Measurements from ENCODE around the gene WDPCP.
"Not testable (repeated sequence)": the region's sequence is repeated elsewhere in the genome, so short reads cannot be mapped to it uniquely, and the experiment has no call there.

Gene WDPCP

GRCh38 chr2:63192889-63193774 is 395.1 kb downstream of the WDPCP start:
- DNase-seq: no peak

- DNase-seq: no peak
Observed at GRCh38 chr2:63192169-63192888, 395.9 kb downstream of the WDPCP start.

- no peak for DNase-seq
Observed at GRCh38 chr2:63189026-63189425, 399.3 kb downstream of the WDPCP start.

GRCh38 chr2:63186331-63186730 is 401.9 kb downstream of the WDPCP start:
- no peak for DNase-seq

- no peak for DNase-seq
Observed at GRCh38 chr2:63163161-63163820, 425.0 kb downstream of the WDPCP start.

- no peak for DNase-seq
Observed at GRCh38 chr2:63159262-63159661, 429.0 kb downstream of the WDPCP start.

- DNase-seq: not testable (repeated sequence)
Observed at GRCh38 chr2:63136683-63137082, 451.6 kb downstream of the WDPCP start.

GRCh38 chr2:63132020-63132419 is 456.3 kb downstream of the WDPCP start:
- DNase-seq: no peak

- DNase-seq: no peak
Observed at GRCh38 chr2:63131196-63131595, 457.1 kb downstream of the WDPCP start.

GRCh38 chr2:63127594-63127993 is 460.7 kb downstream of the WDPCP start:
- DNase-seq: no peak

GRCh38 chr2:63124850-63125249 is 463.4 kb downstream of the WDPCP start:
- DNase-seq: no peak

GRCh38 chr2:63124218-63124617 is 464.1 kb downstream of the WDPCP start:
- DNase-seq: no peak

- DNase-seq: no peak
Observed at GRCh38 chr2:63122921-63123320, 465.4 kb downstream of the WDPCP start.

GRCh38 chr2:63121055-63121834 is 467.0 kb downstream of the WDPCP start:
- no peak for DNase-seq

GRCh38 chr2:63118821-63119220 is 469.5 kb downstream of the WDPCP start:
- DNase-seq: no peak

GRCh38 chr2:63104482-63104881 is 483.8 kb downstream of the WDPCP start:
- DNase-seq: no peak

- DNase-seq: no peak
Observed at GRCh38 chr2:63101954-63102353, 486.3 kb downstream of the WDPCP start.

- no peak for DNase-seq
Observed at GRCh38 chr2:63099032-63099431, 489.2 kb downstream of the WDPCP start.

- no peak for DNase-seq
Observed at GRCh38 chr2:63096491-63096890, 491.8 kb downstream of the WDPCP start.

GRCh38 chr2:63093502-63093901 is 494.8 kb downstream of the WDPCP start:
- no peak for DNase-seq

- DNase-seq: no peak
Observed at GRCh38 chr2:63092857-63093256, 495.4 kb downstream of the WDPCP start.

- no peak for DNase-seq
Observed at GRCh38 chr2:63092401-63092800, 495.9 kb downstream of the WDPCP start.

GRCh38 chr2:63086687-63087086 is 501.6 kb downstream of the WDPCP start:
- no peak for DNase-seq

Data from activated CD4-positive, CD25-positive, alpha-beta regulatory T cell (primary cell).